22Rv1 (cell line): ENCODE results near the gene AFF1.

Source experiments
- CTCF ChIP-seq: fragments of 450-650 bp; IDR thresholded peaks from 2 replicates; pipeline ENCODE4 v1.5.1; 2017; ENCODE audit warnings: mild to moderate bottlenecking
- ZFX ChIP-seq: fragments of 450-650 bp; IDR thresholded peaks from 2 replicates; pipeline ENCODE4 v1.6.1; 2017; ENCODE audit warnings: antibody characterized with exemption, borderline replicate concordance

DNA sequence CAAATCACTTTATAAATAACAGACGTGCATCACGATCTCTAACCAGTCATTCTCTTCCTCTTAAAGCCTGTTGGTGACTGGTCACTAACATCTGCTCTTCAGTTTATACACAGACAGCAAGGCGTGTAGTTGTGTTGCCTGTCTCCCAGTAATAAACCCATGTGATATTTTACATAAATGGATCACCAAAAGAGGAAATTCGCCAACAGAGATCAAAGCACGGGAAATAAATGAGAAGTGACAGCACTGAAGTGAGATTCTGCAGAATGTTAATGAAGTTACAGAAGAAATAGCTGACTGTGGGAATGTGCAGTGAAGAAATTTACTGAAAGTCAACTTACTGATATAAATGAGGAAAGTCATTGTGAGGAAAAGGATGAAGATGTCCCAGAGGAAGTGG is 47.0 kb downstream of the AFF1 start:
- TF ChIP-seq CTCF: no peak
- no peak for TF ChIP-seq ZFX
